22Rv1 (cell line): ENCODE measurements around the gene EHMT2.

Experiments
- H3K27ac ChIP-seq: fragments of 450-650 bp; 2 replicates; pipeline ENCODE4 v1.5.1; 2017
- ZFX ChIP-seq: fragments of 450-650 bp; IDR thresholded peaks from 2 replicates; pipeline ENCODE4 v1.6.1; 2017; ENCODE audit warnings: antibody characterized with exemption, borderline replicate concordance
- TF ChIP-seq, protein P1 (sequence below): fragments of 450-650 bp; IDR thresholded peaks from 2 replicates; pipeline ENCODE4 v1.5.1; 2017; ENCODE audit warnings: mild to moderate bottlenecking

Gene EHMT2

GRCh38 chr6:31896856-31897611, 464 bp downstream of the EHMT2 start:
- peak overlapping the region; percentile 92 for H3K27ac ChIP-seq
- TF ChIP-seq, protein P1, sequence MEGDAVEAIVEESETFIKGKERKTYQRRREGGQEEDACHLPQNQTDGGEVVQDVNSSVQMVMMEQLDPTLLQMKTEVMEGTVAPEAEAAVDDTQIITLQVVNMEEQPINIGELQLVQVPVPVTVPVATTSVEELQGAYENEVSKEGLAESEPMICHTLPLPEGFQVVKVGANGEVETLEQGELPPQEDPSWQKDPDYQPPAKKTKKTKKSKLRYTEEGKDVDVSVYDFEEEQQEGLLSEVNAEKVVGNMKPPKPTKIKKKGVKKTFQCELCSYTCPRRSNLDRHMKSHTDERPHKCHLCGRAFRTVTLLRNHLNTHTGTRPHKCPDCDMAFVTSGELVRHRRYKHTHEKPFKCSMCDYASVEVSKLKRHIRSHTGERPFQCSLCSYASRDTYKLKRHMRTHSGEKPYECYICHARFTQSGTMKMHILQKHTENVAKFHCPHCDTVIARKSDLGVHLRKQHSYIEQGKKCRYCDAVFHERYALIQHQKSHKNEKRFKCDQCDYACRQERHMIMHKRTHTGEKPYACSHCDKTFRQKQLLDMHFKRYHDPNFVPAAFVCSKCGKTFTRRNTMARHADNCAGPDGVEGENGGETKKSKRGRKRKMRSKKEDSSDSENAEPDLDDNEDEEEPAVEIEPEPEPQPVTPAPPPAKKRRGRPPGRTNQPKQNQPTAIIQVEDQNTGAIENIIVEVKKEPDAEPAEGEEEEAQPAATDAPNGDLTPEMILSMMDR, result no peak
- TF ChIP-seq ZFX, result no peak

- peak overlapping the region; percentile 92 for H3K27ac ChIP-seq
These were observed 1.0 kb downstream of the EHMT2 start for GRCh38 chr6:31896493-31896855.

GRCh38 chr6:31892821-31893220, 4.7 kb downstream of the EHMT2 start:
- TF ChIP-seq ZFX, result no peak
- TF ChIP-seq, protein P1, result no peak
- H3K27ac ChIP-seq, result no peak overlapping the region

More at GRCh38 chr6:31896493-31896855, 1.0 kb downstream of the EHMT2 start:
- TF ChIP-seq, protein P1, result no peak
- no peak for TF ChIP-seq ZFX

- H3K27ac ChIP-seq, result no peak overlapping the region
- TF ChIP-seq, protein P1, result no peak
- no peak for TF ChIP-seq ZFX
These were observed 8.0 kb downstream of the EHMT2 start for GRCh38 chr6:31889331-31889972.

DNA sequence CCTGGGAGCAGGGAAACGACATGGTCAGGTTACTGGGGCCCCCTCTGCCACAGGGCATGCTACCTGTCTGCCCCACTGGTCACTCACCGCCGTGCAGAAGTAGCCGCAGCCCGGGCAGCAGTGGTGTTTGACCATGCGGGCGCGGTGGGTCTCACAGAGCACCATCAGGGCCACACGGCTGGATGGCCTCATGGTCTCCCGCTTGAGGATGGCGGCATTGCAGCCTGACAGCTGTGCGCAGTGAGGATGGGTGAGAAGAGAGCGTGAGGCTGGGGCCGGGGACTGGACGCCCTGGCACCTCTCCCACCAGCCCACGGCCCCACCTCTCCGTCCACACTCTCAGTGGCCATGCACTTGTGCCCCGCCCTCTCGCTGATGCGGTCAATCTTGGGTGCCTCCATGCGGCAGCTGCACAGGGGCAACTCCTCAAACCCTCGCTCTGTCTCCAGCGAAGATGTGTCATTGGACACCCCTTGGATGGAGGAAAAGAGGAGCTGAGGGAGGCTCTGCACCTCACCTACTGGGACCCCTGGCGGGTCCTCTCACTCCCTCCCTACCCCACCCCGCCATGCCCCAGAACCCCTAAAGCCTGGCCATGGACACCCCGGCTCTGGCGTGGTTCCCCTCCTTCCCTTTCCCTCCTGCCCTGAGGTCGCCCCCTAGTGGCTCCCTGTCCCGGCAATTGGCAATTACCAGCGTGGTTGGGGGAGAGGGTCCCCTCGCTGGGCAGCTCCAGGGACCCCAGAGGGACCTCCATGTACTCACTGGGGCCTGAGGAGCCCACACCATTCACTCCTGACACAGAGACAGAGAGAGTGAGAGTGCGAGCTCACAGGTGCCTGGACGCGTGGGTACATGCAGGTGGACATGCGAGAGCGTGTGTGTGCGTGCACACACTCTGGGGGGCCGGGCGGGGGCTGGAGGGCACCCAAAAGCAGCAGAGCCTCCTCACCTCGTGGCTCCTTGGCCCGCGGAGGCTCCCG, 8.9 kb downstream of the EHMT2 start:
- TF ChIP-seq, protein P1, result peak; percentile 90
- no peak for TF ChIP-seq ZFX
- no peak overlapping the region for H3K27ac ChIP-seq

GRCh38 chr6:31887173-31888007, 10.1 kb downstream of the EHMT2 start:
- TF ChIP-seq ZFX, result no peak

GRCh38 chr6:31886541-31886991, 10.9 kb downstream of the EHMT2 start:
- H3K27ac ChIP-seq, result no peak overlapping the region
- TF ChIP-seq, protein P1, result no peak
- TF ChIP-seq ZFX, result no peak

More at GRCh38 chr6:31887173-31888007, 10.1 kb downstream of the EHMT2 start:
- no peak overlapping the region for H3K27ac ChIP-seq
